Calu3 (cell line): Measurements from ENCODE around the gene RBM41. TPM values are rescaled to one million over a fixed set of nuclear protein-coding genes. Genes with fewer than 3 reads are reported as not detected.

Experiments
- BruUV-seq: library from RNA; stranded (reverse); fragments of 400-500 nt; replicated peaks from 2 replicates; lab custom pipeline; 2021; lab: Mats Ljungman, UMichigan
- CTCF ChIA-PET: fragments of 300-600 bp; sonication (Branson Sonifier 250); formaldehyde crosslinking; loops from one replicate; lab custom pipeline; 2022; ENCODE audit warnings: antibody characterized with exemption; lab: Charles Lee
- DNase-seq: peaks from one replicate; pipeline ENCODE4 v3.0.0; 2022
- H3K27ac Mint-ChIP-seq: one replicate; pipeline ENCODE4 v1.8.0; 2022; ENCODE audit warnings: mixed read lengths; ENCODE audit not compliant: unreplicated experiment
- H3K27me3 Mint-ChIP-seq: one replicate; pipeline ENCODE4 v1.8.0; 2022; ENCODE audit warnings: mixed read lengths; ENCODE audit not compliant: unreplicated experiment
- H3K36me3 Mint-ChIP-seq: one replicate; pipeline ENCODE4 v1.8.0; 2022; ENCODE audit warnings: mild to moderate bottlenecking, moderate library complexity, mixed read lengths; ENCODE audit not compliant: insufficient read depth, unreplicated experiment
- H3K4me1 Mint-ChIP-seq: one replicate; pipeline ENCODE4 v1.8.0; 2022; ENCODE audit warnings: mild to moderate bottlenecking, low read depth, mixed read lengths; ENCODE audit not compliant: unreplicated experiment
- H3K4me3 Mint-ChIP-seq: one replicate; pipeline ENCODE4 v1.8.0; 2022; ENCODE audit warnings: mild to moderate bottlenecking, low read depth, moderate library complexity, mixed read lengths; ENCODE audit not compliant: unreplicated experiment
- H3K9me3 Mint-ChIP-seq: one replicate; pipeline ENCODE4 v1.8.0; 2022; ENCODE audit warnings: low read depth, mixed read lengths; ENCODE audit not compliant: unreplicated experiment
- CTCF ChIP-seq: fragments of 200-600 bp; IDR thresholded peaks from one replicate; pipeline ENCODE4 v1.8.0; 2022; ENCODE audit warnings: antibody characterized with exemption; ENCODE audit not compliant: unreplicated experiment
- intact Hi-C: fragments of 100-400 bp; cut with micrococcal nuclease; formaldehyde crosslinking; loops from one replicate; pipeline ENCODE4 v1.10.0; 2022; ENCODE audit not compliant: unreplicated experiment
- total RNA-seq: library from RNA; stranded (reverse); gene quantifications from 2 replicates; pipeline ENCODE4 v1.2.3, GENCODE V29; 2022

The RBM41 gene
- total RNA-seq, 1 experiment from 2014 or later, result 36.0 TPM

DNA sequence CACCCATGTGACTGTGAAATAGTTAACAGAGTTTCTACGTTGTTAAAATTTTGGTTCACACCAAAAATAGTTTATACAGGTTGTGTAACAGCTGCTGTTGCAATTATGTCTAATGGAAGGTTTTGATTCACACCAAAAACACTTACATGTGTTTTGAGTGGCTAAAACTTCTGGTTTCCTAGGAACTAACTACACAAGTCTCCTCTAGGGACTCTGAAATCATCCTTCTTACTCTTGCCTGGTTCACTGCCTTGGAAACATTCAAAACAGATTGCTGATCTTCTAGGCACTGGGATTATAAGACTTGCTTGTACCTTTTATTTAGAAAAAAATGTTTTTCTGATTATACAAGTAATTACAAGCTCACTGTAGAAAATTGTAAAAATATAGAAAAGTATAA lies 103.7 kb downstream of the RBM41 start:
- no peaks in the 10 kb centered on the region for H3K27me3 Mint-ChIP-seq
- H3K4me1 Mint-ChIP-seq, result no peaks in the 10 kb centered on the region
- intact Hi-C loops, result no loop called here
- CTCF ChIA-PET, result no interaction called here
- H3K4me3 Mint-ChIP-seq, result no peak overlapping the region
- TF ChIP-seq CTCF, result no peak
- no peak overlapping the region for H3K27ac Mint-ChIP-seq
- DNase-seq, result no peak
- H3K36me3 Mint-ChIP-seq, result no peaks in the 10 kb centered on the region
- H3K9me3 Mint-ChIP-seq, result no peaks in the 10 kb centered on the region
- no TSS peak for BruUV-seq

Other genes starting within 250 kb of the RBM41 start
- 0.31 TPM in 1 of 2 replicates, not detected in the other for gene RIPPLY1, start 215.5 kb downstream of the RBM41 start, total RNA-seq
- 17.6 and 24.7 TPM in 2 replicates for gene CLDN2, start 198.4 kb downstream of the RBM41 start, total RNA-seq
- gene MORC4, start 118.6 kb downstream of the RBM41 start, total RNA-seq, result 31.1 and 31.6 TPM in 2 replicates
- 14.6 and 18.0 TPM in 2 replicates for gene NUP62CL, start 87.6 kb upstream of the RBM41 start, total RNA-seq
- not detected in 2 replicates for gene DNAAF6, start 87.8 kb upstream of the RBM41 start, total RNA-seq